ENCODE data around the gene OXSR1. TPM values are rescaled to one million over a fixed set of nuclear protein-coding genes. Genes with fewer than 3 reads are reported as not detected.

Gene OXSR1
- total and polyA plus RNA-seq, 10 of the 15 experiments (the other 5 are each of a cell fraction or from before 2014, with no cell fraction given): 12.4 to 54.6 (median 35.7) TPM

DNA sequence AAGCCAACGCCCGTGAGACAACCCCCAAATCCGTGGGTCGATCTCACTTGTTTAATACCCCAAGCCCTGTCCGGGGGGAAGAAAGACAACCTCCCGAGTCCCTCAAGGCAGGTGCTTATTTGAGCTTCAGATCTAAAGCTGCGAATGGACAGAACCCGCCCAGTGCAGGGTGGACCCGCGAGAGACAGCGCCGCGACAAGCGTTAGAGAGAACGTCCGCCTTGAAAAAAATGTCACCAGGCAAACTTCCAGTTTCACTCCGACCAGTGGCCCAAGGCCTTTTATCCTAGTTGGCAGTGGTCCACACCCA is 740 bp upstream of the OXSR1 start (continued):
- TF ChIP-seq EGR1 (IDR thresholded peaks at IDR 0.05; ENCODE audit: borderline replicate concordance in 1 of 2, low read depth in 2 of 2, low read length in 2 of 2): peak in 1 of 2 experiments; percentile 6; a peak in 1 of 3 replicates
- TF ChIP-seq TCF12 (IDR thresholded peaks at IDR 0.05; ENCODE audit: low read depth, low read length): no peak
- no peak for TF ChIP-seq ESRRA (IDR thresholded peaks at IDR 0.05; ENCODE audit: low read length)
- peak; percentile 90 for TF ChIP-seq SMAD1 (IDR thresholded peaks at IDR 0.05; ENCODE audit: low read depth, partially characterized antibody)
- no peak for TF ChIP-seq RBBP5 (conservative IDR thresholded peaks at IDR 0.05)
- TF ChIP-seq NFYB (IDR thresholded peaks at IDR 0.05; ENCODE audit: insufficient read depth, low read depth, low read length): no peak
- TF ChIP-seq, protein P1, sequence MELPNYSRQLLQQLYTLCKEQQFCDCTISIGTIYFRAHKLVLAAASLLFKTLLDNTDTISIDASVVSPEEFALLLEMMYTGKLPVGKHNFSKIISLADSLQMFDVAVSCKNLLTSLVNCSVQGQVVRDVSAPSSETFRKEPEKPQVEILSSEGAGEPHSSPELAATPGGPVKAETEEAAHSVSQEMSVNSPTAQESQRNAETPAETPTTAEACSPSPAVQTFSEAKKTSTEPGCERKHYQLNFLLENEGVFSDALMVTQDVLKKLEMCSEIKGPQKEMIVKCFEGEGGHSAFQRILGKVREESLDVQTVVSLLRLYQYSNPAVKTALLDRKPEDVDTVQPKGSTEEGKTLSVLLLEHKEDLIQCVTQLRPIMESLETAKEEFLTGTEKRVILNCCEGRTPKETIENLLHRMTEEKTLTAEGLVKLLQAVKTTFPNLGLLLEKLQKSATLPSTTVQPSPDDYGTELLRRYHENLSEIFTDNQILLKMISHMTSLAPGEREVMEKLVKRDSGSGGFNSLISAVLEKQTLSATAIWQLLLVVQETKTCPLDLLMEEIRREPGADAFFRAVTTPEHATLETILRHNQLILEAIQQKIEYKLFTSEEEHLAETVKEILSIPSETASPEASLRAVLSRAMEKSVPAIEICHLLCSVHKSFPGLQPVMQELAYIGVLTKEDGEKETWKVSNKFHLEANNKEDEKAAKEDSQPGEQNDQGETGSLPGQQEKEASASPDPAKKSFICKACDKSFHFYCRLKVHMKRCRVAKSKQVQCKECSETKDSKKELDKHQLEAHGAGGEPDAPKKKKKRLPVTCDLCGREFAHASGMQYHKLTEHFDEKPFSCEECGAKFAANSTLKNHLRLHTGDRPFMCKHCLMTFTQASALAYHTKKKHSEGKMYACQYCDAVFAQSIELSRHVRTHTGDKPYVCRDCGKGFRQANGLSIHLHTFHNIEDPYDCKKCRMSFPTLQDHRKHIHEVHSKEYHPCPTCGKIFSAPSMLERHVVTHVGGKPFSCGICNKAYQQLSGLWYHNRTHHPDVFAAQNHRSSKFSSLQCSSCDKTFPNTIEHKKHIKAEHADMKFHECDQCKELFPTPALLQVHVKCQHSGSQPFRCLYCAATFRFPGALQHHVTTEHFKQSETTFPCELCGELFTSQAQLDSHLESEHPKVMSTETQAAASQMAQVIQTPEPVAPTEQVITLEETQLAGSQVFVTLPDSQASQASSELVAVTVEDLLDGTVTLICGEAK (IDR thresholded peaks at IDR 0.05; ENCODE audit: borderline replicate concordance): no peak

Measured in GM12878 (cell line).